Measurements from ENCODE around the gene EMC1.

The EMC1 gene

GRCh38 chr1:19251305-19252196 is at the start of gene EMC1, which contains the start of gene MRTO4:
EMC1 (minus strand) TSS chr1:19251524; CDS start chr1:19251509, 15 bp downstream.
MRTO4 (plus strand) TSS chr1:19251805; CDS start chr1:19251836, 31 bp downstream.
- TF ChIP-seq TCF12 (IDR thresholded peaks at IDR 0.05; ENCODE audit: low read depth) (peak; percentile 53), TAF1 (IDR thresholded peaks at IDR 0.05; ENCODE audit: low read depth) (peak; percentile 95), USF1 (IDR thresholded peaks at IDR 0.05) (peak; percentile 60; the same call in 1 of the 2 replicates), CREB1 (IDR thresholded peaks at IDR 0.05; ENCODE audit: low read depth) (no peak), EGR1 (IDR thresholded peaks at IDR 0.05) (peak; percentile 66; the same call in 1 of the 2 replicates), RAD21 (IDR thresholded peaks at IDR 0.05; ENCODE audit: low read depth) (no peak), MAX (IDR thresholded peaks at IDR 0.05) (peak; percentile 98), NFIC (IDR thresholded peaks at IDR 0.05) (0 out of 2 replicates have a peak, but pooled peaks have one; percentile 6), YY1 (IDR thresholded peaks at IDR 0.05; ENCODE audit: low read depth) (peak; percentile 97), TEAD4 (IDR thresholded peaks at IDR 0.05) (0 out of 2 replicates have a peak, but pooled peaks have one; percentile 18)

GRCh38 chr1:19300211-19300610 is 48.9 kb upstream of the EMC1 start:
- no peak for TF ChIP-seq ZBTB7A (IDR thresholded peaks at IDR 0.05; ENCODE audit: low read depth)
- TF ChIP-seq REST (IDR thresholded peaks at IDR 0.05; ENCODE audit: low read depth): no peak
- TF ChIP-seq NFIC (IDR thresholded peaks at IDR 0.05): no peak
- no peak for TF ChIP-seq YY1 (IDR thresholded peaks at IDR 0.05; ENCODE audit: low read depth)
- TF ChIP-seq CREB1 (IDR thresholded peaks at IDR 0.05; ENCODE audit: low read depth): no peak
- TF ChIP-seq RAD21 (IDR thresholded peaks at IDR 0.05; ENCODE audit: low read depth): no peak
- no peak for TF ChIP-seq TAF1 (IDR thresholded peaks at IDR 0.05; ENCODE audit: low read depth)
- TF ChIP-seq USF1 (IDR thresholded peaks at IDR 0.05): no peak
- TF ChIP-seq TEAD4 (IDR thresholded peaks at IDR 0.05): no peak

GRCh38 chr1:19294638-19295037 is 43.3 kb upstream of the EMC1 start:
- TF ChIP-seq USF1 (IDR thresholded peaks at IDR 0.05): 0 out of 2 replicates have a peak, but pooled peaks have one; percentile 19
- TF ChIP-seq YY1 (IDR thresholded peaks at IDR 0.05; ENCODE audit: low read depth): no peak
- TF ChIP-seq CEBPB (IDR thresholded peaks at IDR 0.05): no peak
- TF ChIP-seq EP300 (IDR thresholded peaks at IDR 0.05; ENCODE audit: borderline replicate concordance): no peak
- no peak for TF ChIP-seq MAX (IDR thresholded peaks at IDR 0.05)
- TF ChIP-seq TEAD4 (IDR thresholded peaks at IDR 0.05): no peak
- TF ChIP-seq NFIC (IDR thresholded peaks at IDR 0.05): no peak
- no peak for TF ChIP-seq REST (IDR thresholded peaks at IDR 0.05; ENCODE audit: low read depth)
- no peak for TF ChIP-seq EGR1 (IDR thresholded peaks at IDR 0.05)

GRCh38 chr1:19289244-19289643 is 37.9 kb upstream of the EMC1 start:
- TF ChIP-seq MAX (IDR thresholded peaks at IDR 0.05) (no peak), NFIC (IDR thresholded peaks at IDR 0.05) (no peak), USF1 (IDR thresholded peaks at IDR 0.05) (no peak), TAF1 (IDR thresholded peaks at IDR 0.05; ENCODE audit: low read depth) (no peak), CREB1 (IDR thresholded peaks at IDR 0.05; ENCODE audit: low read depth) (no peak), REST (IDR thresholded peaks at IDR 0.05; ENCODE audit: low read depth) (no peak), YY1 (IDR thresholded peaks at IDR 0.05; ENCODE audit: low read depth) (no peak), ZBTB7A (IDR thresholded peaks at IDR 0.05; ENCODE audit: low read depth) (no peak), CEBPB (IDR thresholded peaks at IDR 0.05) (no peak), EP300 (IDR thresholded peaks at IDR 0.05; ENCODE audit: borderline replicate concordance) (no peak), TEAD4 (IDR thresholded peaks at IDR 0.05) (no peak), FOXM1 (IDR thresholded peaks at IDR 0.05; ENCODE audit: borderline replicate concordance, low read depth) (no peak), TCF12 (IDR thresholded peaks at IDR 0.05; ENCODE audit: low read depth) (no peak), EGR1 (IDR thresholded peaks at IDR 0.05) (no peak)
